Nucleus accumbens (tissue), 56 donors: ENCODE results near the gene OLFM2.
"Not testable (repeated sequence)": the region's sequence is repeated elsewhere in the genome, so short reads cannot be mapped to it uniquely, and the experiment has no call there.

Experiments used
- DNase-seq, 56 donors: peaks; one replicate each; lab custom pipeline; 2025; lab: John Stamatoyannopoulos, UW

Gene OLFM2

GRCh38 chr19:9936326-9937000, at the start of gene OLFM2:
OLFM2 (minus strand) TSS chr19:9936515; CDS start chr19:9936366, 149 bp downstream.
- DNase-seq, result peak in 29 of 56 donors; percentile 7 to 72 (median 33)

GRCh38 chr19:9981406-9982260, 45.3 kb upstream of the OLFM2 start:
- DNase-seq, result no peak

- no peak for DNase-seq
These were observed 35.8 kb upstream of the OLFM2 start for GRCh38 chr19:9972103-9972502.

GRCh38 chr19:9971166-9971897, 35.0 kb upstream of the OLFM2 start:
- DNase-seq, result no peak

- no peak for DNase-seq
These were observed 34.2 kb upstream of the OLFM2 start for GRCh38 chr19:9970481-9970880.

GRCh38 chr19:9969688-9969975, 33.3 kb upstream of the OLFM2 start:
- no peak for DNase-seq

- DNase-seq, result no peak
These were observed 32.7 kb upstream of the OLFM2 start for GRCh38 chr19:9968820-9969687.

- no peak for DNase-seq
These were observed 31.0 kb upstream of the OLFM2 start for GRCh38 chr19:9967326-9967725.

GRCh38 chr19:9966448-9966847, 30.1 kb upstream of the OLFM2 start:
- no peak for DNase-seq

- no peak for DNase-seq
These were observed 29.7 kb upstream of the OLFM2 start for GRCh38 chr19:9966024-9966423.

- DNase-seq, result no peak
These were observed 26.4 kb upstream of the OLFM2 start for GRCh38 chr19:9962623-9963290.

GRCh38 chr19:9961103-9961502, 24.8 kb upstream of the OLFM2 start:
- no peak for DNase-seq

GRCh38 chr19:9958379-9958821, 22.1 kb upstream of the OLFM2 start:
- DNase-seq, result no peak

- DNase-seq, result no peak
These were observed 20.6 kb upstream of the OLFM2 start for GRCh38 chr19:9956956-9957355.

GRCh38 chr19:9953802-9954542, 17.7 kb upstream of the OLFM2 start:
- peak in 40 of 56 donors; percentile 5 to 92 (median 30) for DNase-seq

GRCh38 chr19:9952276-9952675, 16.0 kb upstream of the OLFM2 start:
- no peak for DNase-seq

GRCh38 chr19:9947441-9947840, 11.1 kb upstream of the OLFM2 start:
- DNase-seq, result no peak

GRCh38 chr19:9946528-9947125, 10.3 kb upstream of the OLFM2 start:
- DNase-seq, result not testable (repeated sequence)
